NCI-H1105 treated with DMSO at 0.1 percent for 48 hours (cell line): Measurements from ENCODE around the gene PCK1.

Source experiments
- DNase-seq: peaks from one replicate; lab custom pipeline; 2025; lab: John Stamatoyannopoulos, UW

Gene PCK1

DNA sequence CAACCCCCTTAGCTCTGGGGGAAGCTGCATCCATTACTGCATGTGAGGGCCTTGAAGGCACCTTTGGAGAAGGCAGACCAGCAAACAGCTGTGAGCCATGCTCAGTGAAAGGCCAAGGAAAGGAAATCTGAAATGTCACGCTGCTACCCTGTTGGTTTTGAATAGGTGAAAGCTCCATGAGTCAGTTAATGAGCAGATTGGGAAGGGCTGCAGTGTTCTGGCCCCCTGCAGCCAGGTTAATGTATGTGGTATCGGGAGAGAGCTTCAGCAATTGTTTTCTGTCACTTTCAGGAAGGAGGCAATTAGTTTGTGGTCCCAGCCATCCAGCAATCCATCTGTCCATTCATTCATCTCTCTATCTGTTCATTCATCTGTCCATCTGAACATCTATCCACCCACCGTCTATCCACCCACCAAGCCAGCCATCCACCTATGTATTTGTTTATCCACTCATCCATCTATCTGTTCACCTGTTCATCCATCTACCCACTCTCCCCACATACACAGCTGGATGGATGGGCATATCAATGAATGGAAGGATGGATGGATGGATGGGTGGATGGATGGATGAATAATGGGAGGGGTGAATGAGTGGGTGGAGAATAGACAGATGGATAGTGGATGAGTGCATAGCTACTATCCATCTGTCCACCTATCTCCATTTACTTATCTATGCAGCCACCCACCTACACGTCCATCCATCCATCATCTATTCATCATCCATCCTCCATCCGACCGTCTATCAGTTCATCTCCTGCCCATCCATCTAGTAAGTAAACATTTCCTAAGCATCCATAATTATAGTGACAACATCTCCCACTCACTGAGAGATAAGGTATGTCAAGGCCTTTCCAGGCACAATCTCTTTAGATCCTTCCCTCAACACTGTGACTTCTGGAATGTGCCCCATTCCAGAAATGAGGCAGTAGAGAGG is 16.0 kb downstream of the PCK1 start:
- no peak for DNase-seq

- DNase-seq, result no peak
Observed at GRCh38 chr20:57577679-57578475, 17.0 kb downstream of the PCK1 start.

DNA sequence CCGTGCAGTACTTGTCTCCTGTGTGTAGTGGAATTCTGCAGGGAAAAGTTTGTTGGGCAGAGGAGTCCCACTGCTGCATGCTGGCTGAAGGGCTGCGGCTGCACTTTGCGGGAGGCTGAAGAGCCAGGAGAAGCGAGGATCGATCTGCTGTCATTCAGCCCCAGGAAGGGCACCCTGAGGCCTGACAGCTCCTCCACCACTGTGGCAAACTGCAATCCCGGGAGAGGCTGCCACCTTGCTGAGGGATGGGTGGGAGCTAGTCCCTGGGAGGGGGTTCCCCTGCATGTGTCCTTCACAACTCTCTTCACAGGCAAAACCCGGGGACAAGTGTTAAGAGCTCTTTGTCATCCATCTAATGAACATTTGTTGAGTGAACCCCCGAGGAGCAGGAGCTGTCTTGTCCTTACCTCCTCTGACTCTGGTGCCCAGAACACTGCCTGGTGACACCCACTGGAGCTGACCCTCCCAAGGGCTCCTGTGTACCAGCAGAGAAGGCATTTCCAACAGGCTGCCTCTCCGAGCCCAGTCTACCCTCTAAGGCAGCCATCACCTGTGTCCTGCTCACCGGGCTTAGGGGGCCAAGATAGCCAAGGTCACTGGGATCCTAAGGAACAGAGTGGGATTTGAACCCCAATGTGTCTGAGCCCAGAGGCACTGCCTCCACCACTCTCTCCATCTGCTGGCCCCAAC is 17.7 kb downstream of the PCK1 start:
- DNase-seq, result no peak

- DNase-seq, result no peak
Observed at GRCh38 chr20:57579331-57579897, 18.5 kb downstream of the PCK1 start.

DNA sequence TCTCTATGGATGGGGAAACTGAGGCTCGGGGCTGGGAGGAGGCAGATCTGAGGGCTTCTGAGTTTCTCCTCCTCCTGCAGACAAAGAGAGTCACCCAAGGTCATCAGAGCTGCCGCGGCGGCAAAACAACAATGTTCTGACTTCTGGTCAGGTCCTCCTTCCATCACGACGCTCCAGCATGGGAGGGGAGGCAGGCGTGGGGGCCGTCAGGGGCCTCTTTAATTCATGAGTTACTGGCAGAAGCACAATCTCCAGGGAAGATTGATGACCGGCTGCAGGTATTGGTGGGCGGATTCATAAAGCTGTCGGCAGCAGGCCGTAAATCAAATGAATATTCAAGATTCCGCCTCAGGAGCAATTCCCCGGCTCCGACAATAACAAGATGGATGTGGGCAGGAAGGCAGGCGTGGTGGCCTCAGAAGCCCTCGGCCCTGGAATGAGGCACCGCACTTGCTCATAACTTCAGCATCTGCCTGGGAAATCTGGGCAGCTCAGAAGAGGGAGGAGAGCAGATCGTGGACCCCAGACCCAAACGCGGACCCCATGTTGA is 19.1 kb downstream of the PCK1 start:
- no peak for DNase-seq

- DNase-seq, result no peak
Observed at GRCh38 chr20:57580478-57581201, 19.7 kb downstream of the PCK1 start.

GRCh38 chr20:57581202-57582028 is 20.5 kb downstream of the PCK1 start:
- DNase-seq, result no peak

DNA sequence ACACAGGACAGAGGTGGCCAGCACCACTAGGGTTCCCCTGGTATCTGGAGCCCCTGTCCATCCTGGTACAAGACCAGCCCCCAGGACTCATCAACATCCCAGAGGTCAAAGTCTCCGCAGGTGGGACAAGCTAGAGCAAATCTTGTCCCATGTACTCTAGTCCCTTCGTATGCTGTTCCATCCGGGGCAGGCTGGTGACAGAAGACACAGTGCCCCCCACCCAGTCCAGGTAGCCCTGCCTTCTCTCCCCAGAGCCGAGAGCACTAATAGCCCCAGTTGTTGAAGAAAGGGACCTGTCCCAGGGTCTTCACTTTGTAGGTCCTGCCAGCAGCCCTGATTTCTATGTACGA is 21.1 kb downstream of the PCK1 start:
- no peak for DNase-seq

DNA sequence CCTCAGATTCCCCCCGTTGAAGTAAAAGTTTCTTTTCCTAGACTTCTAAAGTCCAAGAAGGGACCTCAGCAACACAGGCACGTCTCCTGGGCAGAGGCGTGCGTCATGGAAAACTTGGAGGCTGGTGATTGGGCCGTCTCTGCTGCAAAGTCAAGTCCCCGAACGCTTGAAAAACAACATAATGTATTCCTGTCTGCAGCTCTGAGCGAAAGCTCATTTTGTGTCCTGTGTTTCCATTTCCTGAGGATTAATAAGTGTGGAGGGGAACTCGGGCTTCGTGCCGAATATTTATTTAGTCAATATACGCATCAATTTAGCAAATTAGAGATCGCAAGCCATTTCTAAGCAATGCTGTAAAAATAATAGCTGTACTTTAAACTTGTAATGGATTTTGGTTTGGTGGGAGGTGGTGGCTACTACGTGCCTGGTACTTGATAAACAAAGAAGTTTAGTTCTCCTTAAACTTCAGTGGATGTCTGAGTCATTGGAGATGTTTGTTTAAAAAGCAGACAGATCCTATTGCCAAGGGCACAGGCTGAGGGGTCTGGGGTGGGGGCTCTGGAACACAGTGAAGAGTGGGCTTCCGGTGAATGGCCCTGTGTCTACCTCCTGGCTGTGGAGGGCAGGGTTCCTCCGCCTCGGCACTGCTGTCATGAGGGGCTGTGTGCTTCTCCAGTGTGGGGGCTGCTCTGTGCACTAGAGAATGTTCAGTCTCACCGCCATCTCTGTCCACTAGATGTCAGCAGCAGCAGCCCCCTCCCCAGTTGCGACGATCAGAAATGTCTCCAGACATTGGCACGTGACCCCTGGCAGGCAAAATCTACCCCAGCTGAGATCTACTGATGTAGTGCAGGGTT is 21.8 kb downstream of the PCK1 start:
- peak; percentile 64 for DNase-seq

DNA sequence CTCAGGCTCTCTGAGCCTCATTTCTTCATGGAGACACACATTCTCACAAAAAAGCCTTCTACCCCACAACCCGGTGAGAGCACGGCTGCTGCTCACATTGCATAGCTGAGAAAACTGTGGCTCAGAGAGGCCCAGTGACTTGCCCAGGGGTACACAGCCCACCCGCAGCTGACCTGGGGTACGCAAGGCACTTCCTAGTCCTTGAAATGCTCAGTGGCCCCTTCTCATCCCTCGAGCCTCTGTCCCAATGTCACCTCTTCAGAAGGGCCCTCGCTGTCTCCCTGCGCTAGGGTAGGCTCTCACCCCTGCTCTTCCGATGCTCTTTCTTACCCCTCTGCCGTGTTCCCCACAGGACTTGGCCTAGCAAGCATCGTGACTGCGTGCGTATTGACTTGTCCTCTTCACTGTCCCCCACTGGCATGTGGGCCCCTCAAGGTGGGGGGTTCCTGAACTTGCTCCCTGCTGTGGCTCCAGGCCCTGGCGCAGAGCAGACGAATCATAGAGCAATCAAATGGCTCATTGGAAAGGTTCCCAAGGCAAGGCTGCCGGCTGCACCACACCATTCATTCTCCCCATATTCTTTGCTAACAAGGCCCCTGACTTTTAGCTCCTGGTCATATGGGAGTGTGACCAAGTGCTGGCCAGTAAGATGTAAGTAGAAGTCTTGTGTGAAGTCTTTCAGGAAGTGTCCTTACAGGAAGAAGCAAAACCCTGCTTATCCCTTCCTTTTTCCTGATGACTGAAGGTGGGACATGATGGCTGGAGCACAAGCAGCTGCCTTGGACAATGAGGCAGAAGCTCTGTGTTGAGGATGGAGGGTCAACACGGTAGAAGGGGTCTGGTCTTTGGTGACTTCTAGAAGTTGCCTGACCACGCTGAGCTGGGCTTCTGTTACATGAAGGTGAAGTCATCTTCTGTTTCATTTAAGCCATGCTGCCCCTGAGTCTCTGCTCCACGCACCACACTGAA is 22.7 kb downstream of the PCK1 start:
- no peak for DNase-seq

GRCh38 chr20:57584768-57585461 is 24.0 kb downstream of the PCK1 start:
- no peak for DNase-seq

GRCh38 chr20:57585466-57586213 is 24.7 kb downstream of the PCK1 start:
- DNase-seq, result no peak

DNA sequence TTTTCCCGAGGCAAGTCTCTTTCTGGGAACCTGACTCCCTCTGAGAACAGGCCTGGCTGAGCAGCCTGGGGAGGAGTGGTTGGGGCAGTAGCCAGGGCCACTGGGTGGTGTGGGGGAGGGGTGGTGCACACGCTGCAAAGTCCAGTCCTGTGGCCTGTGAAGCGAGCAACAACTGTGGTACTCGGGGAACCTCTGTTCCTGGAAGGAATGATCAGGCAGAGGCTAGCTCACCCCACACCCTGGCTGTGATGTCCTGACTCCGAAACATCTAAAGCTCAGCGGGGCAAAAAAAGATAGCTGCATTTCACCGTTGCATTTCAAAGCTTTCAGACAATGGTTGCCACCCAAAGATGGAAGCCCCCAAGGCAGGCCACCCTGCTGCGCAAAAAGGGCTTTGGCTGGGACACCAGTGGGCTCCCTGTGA is 25.5 kb downstream of the PCK1 start:
- DNase-seq, result no peak

DNA sequence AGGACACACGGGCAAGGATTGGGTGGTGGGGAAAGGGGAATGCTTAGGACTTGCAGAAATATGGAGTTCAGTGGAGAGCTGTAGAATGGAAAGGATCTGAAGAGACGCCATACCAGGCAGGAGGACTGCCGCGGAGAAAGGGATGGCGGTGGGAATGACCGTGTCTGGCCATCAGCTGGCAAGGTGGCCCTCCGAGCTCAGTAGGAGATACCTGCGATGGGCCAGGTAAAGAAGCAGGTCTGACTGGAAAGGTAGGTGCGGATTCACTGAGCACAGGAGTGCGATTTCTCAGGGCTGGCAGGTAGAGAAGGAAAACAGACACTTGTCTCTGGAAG is 26.0 kb downstream of the PCK1 start:
- DNase-seq, result no peak

DNA sequence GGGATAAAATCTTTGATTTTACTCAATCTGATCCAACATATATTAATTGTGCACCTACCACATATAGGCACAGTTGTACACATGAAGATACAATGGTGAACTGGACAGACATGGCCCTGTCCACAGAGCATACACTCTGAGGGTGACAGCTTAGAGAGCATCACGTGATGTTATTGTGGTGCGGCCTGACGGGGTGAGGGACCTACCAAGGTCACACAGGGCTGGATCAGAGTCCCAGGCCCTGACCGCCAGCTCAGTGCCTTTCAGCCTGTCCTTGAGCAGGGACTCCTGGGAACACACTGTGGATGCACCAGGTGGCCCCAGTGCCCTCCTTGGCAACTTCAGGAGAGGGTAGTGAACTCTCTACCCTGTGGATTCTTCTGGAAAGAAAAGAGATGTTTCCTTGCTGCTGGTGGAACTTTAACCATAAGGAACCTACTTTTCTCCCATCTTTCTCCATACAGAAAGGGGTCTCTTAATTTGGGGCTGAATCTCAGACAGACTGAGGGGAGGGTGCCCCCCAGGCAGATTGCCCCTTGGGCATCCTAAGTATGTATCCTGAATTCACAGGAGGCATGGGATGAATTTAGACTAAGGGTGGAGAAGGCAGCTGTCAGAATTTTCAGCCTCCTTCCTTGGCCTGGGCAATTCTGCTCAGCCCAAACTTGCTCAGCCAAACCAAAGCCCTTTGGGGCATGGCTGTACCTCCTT is 26.5 kb downstream of the PCK1 start:
- no peak for DNase-seq

GRCh38 chr20:57587989-57588377 is 27.1 kb downstream of the PCK1 start:
- DNase-seq, result no peak
